Islet of Langerhans (tissue), 1 donor: ENCODE results near the gene ACAT1.
"Not testable (repeated sequence)": the region's sequence is repeated elsewhere in the genome, so short reads cannot be mapped to it uniquely, and the experiment has no call there.

ENCODE experiments used
- FAIRE-seq: peaks from one replicate; lab custom pipeline; 2011; peaks lifted over from hg19 to GRCh38; lab: Jason Lieb, UNC

The ACAT1 gene

GRCh38 chr11:108147150-108147549, 25.8 kb downstream of the ACAT1 start:
- FAIRE-seq, result no peak

- no peak for FAIRE-seq
Observed at GRCh38 chr11:108148556-108148955, 27.2 kb downstream of the ACAT1 start.

- no peak for FAIRE-seq
Observed at GRCh38 chr11:108154591-108154990, 33.2 kb downstream of the ACAT1 start.

GRCh38 chr11:108160970-108161566, 39.7 kb downstream of the ACAT1 start:
- no peak for FAIRE-seq

- FAIRE-seq, result not testable (repeated sequence)
Observed at GRCh38 chr11:108162878-108163277, 41.5 kb downstream of the ACAT1 start.

- no peak for FAIRE-seq
Observed at GRCh38 chr11:108167624-108168023, 46.3 kb downstream of the ACAT1 start.

GRCh38 chr11:108170184-108170583, 48.8 kb downstream of the ACAT1 start:
- peak; percentile 79 for FAIRE-seq

- FAIRE-seq, result no peak
Observed at GRCh38 chr11:108177570-108177969, 56.2 kb downstream of the ACAT1 start.

GRCh38 chr11:108193725-108194124, 72.4 kb downstream of the ACAT1 start:
- no peak for FAIRE-seq

- FAIRE-seq, result no peak
Observed at GRCh38 chr11:108196901-108197300, 75.5 kb downstream of the ACAT1 start.
